Smooth muscle cell (in vitro differentiated cells): ENCODE results near the gene SALL2. TPM values are rescaled to one million over a fixed set of nuclear protein-coding genes. Genes with fewer than 3 reads are reported as not detected.

Experiments used
- DNase-seq: peaks from one replicate; lab custom pipeline; 2025; ENCODE audit not compliant: unreplicated experiment; lab: John Stamatoyannopoulos, UW
- H2AFZ ChIP-seq: fragments of 200-600 bp; sonication (generic); 2 replicates; pipeline ENCODE4 v1.6.0; 2016; ENCODE audit warnings: antibody characterized with exemption, low read depth, mild to moderate bottlenecking
- H3F3A ChIP-seq: fragments of 200-600 bp; sonication (generic); 2 replicates; pipeline ENCODE4 v1.6.0; 2017; ENCODE audit warnings: antibody characterized with exemption, low read depth
- H3K27ac ChIP-seq: fragments of 200-600 bp; sonication (generic); 2 replicates; pipeline ENCODE4 v1.5.1; 2016; ENCODE audit warnings: low read depth, mild to moderate bottlenecking
- H3K27me3 ChIP-seq: fragments of 200-600 bp; sonication (generic); 2 replicates; pipeline ENCODE4 v1.6.1; 2016; ENCODE audit warnings: low read depth, mild to moderate bottlenecking
- H3K36me3 ChIP-seq: fragments of 200-600 bp; sonication (generic); 2 replicates; pipeline ENCODE4 v1.5.1; 2016; ENCODE audit warnings: low read depth
- H3K4me1 ChIP-seq: fragments of 200-600 bp; sonication (generic); 2 replicates; pipeline ENCODE4 v1.5.1; 2016; ENCODE audit warnings: low read depth
- H3K4me2 ChIP-seq: fragments of 200-600 bp; sonication (generic); 2 replicates; pipeline ENCODE4 v1.6.0; 2016; ENCODE audit warnings: mild to moderate bottlenecking
- H3K4me3 ChIP-seq: fragments of 200-600 bp; sonication (generic); 2 replicates; pipeline ENCODE4 v1.5.1; 2016; ENCODE audit warnings: mild to moderate bottlenecking
- H3K79me2 ChIP-seq: fragments of 200-600 bp; sonication (generic); 2 replicates; pipeline ENCODE4 v1.6.0; 2016; ENCODE audit warnings: low read depth, mild to moderate bottlenecking
- H3K9ac ChIP-seq: fragments of 200-600 bp; sonication (generic); 2 replicates; pipeline ENCODE4 v1.6.0; 2016; ENCODE audit warnings: low read depth
- H3K9me3 ChIP-seq: fragments of 200-600 bp; sonication (generic); replicated peaks from 2 replicates; pipeline ENCODE4 v1.5.1; 2016; ENCODE audit warnings: low read depth
- H4K20me1 ChIP-seq: fragments of 200-600 bp; sonication (generic); 2 replicates; pipeline ENCODE4 v1.6.0; 2016; ENCODE audit warnings: low read depth
- WGBS: methylation state at CpG from one replicate; pipeline ENCODE4 v1.1.7; 2016; ENCODE audit warnings: low lambda C conversion rate; 5-methylcytosine and 5-hydroxymethylcytosine counted together
- polyA plus RNA-seq: library from polyadenylated mRNA; unstranded; fragments of >200 nt; fragmentation: Nextera tagmentation; extraction: Ambion mirVana; gene quantifications from 2 replicates; pipeline ENCODE4 v1.2.1, GENCODE V29; 2016
- total RNA-seq: library from RNA; depleted of rRNA; stranded (reverse); fragments of >200 nt; gene quantifications from 2 replicates; pipeline ENCODE4 v1.2.3, GENCODE V29; 2014
- TF ChIP-seq, protein P1 (sequence below): fragments of 200-600 bp; sonication (generic); IDR thresholded peaks from 2 replicates; pipeline ENCODE4 v1.5.1; 2017; ENCODE audit warnings: borderline replicate concordance, mild to moderate bottlenecking, antibody characterized with exemption; ENCODE audit not compliant: insufficient read depth, poor library complexity, severe bottlenecking

SALL2 gene
- 4.5 and 5.9 TPM in 2 replicates for total RNA-seq
- 4.5 and 6.7 TPM in 2 replicates for polyA plus RNA-seq

DNA sequence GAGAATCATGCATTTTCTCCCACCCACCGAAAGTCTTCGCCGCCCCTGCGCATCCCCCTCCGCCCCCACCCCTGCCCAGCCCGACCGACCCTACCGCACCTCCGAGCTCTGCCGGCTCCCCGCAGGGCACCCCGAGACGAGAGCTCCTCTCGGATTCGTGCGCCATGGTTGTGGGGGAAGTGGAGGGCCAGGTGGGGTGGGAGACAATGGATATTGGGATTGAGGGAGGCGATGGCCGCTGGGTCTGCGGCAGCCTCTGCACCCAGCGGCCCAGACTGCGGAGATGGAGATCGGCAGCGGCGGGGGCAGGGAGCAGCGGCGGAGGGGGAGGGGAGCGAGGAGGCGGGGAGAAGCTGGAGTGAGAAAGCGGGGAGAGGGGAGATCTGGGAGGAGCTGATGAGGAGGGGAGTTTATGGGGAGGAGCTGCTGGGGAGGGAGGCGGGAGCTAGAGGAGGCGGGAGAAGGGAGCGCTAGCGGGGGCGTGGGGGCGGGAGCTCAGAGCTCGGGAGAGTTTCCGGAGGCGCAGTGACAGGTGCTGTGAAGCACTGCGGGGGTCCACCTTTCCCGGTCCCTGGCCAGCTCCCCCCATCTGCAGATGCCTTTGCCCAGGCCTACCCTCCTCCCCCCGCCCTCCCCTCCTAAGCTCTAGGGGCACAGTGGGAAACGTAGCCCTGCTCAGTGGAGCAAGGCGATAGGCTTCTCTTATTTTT is at the start of gene SALL2:
Gene SALL2 (minus strand): TSS at position 385 of the 710 bp plus-strand sequence. CDS start 219 bp downstream, at position 166.
- no peaks in the 10 kb centered on the region for H3K36me3 ChIP-seq
- H3F3A ChIP-seq, result no peaks in the 10 kb centered on the region
- peak within 1 kb of the TSS; percentile 54 for H3K9ac ChIP-seq
- peak within 1 kb of the TSS; percentile 96 for H2AFZ ChIP-seq
- no peaks in the 10 kb centered on the region for H3K9me3 ChIP-seq
- no peaks in the 10 kb centered on the region for H3K79me2 ChIP-seq
- H3K27ac ChIP-seq, result no peak within 1 kb of the TSS
- H3K4me2 ChIP-seq, result peak within 1 kb of the TSS; percentile 98
- peak within 1 kb of the TSS; percentile 96 for H3K4me3 ChIP-seq
- TF ChIP-seq, protein P1, sequence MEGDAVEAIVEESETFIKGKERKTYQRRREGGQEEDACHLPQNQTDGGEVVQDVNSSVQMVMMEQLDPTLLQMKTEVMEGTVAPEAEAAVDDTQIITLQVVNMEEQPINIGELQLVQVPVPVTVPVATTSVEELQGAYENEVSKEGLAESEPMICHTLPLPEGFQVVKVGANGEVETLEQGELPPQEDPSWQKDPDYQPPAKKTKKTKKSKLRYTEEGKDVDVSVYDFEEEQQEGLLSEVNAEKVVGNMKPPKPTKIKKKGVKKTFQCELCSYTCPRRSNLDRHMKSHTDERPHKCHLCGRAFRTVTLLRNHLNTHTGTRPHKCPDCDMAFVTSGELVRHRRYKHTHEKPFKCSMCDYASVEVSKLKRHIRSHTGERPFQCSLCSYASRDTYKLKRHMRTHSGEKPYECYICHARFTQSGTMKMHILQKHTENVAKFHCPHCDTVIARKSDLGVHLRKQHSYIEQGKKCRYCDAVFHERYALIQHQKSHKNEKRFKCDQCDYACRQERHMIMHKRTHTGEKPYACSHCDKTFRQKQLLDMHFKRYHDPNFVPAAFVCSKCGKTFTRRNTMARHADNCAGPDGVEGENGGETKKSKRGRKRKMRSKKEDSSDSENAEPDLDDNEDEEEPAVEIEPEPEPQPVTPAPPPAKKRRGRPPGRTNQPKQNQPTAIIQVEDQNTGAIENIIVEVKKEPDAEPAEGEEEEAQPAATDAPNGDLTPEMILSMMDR, result no peak
- 0% methylated on average over 14 of the region's 43 CpGs for WGBS
- DNase-seq, result peak; percentile 29
- no peaks in the 10 kb centered on the region for H3K27me3 ChIP-seq
- peaks cover 29% of the 10 kb centered on the region for H3K4me1 ChIP-seq
- H4K20me1 ChIP-seq, result no peaks in the 10 kb centered on the region

DNA sequence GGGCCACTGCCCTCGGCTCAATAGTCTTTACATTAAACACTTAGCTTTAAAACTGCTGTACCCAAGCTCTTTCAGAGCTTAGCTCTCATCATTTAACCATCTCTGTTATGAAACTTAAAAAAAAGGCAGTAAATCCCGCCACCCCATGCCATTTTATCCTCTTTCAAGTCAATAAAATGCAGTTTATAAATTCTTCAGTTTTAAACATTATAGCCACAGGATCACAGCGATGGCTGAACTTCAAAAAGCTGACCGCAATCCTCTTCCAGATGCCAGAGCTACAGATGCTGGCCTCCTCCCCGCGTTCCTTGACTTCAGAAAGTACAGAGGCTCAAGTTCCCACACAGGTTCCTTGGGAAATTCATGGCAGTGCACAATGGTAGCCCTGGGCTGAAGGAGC is 49.5 kb upstream of the SALL2 start:
- H4K20me1 ChIP-seq, result no peaks in the 10 kb centered on the region
- no peaks in the 10 kb centered on the region for H3K27me3 ChIP-seq
- no peak overlapping the region for H2AFZ ChIP-seq
- no peak overlapping the region for H3K4me3 ChIP-seq
- WGBS, result 78% methylated on average over 6 of the region's 6 CpGs
- H3K36me3 ChIP-seq, result no peaks in the 10 kb centered on the region
- no peaks in the 10 kb centered on the region for H3K4me1 ChIP-seq
- no peak overlapping the region for H3K9ac ChIP-seq
- no peaks in the 10 kb centered on the region for H3K79me2 ChIP-seq
- no peaks in the 10 kb centered on the region for H3F3A ChIP-seq
- no peak for DNase-seq
- no peaks in the 10 kb centered on the region for H3K9me3 ChIP-seq
- TF ChIP-seq, protein P1, result no peak
- no peak overlapping the region for H3K4me2 ChIP-seq
- H3K27ac ChIP-seq, result no peak overlapping the region

DNA sequence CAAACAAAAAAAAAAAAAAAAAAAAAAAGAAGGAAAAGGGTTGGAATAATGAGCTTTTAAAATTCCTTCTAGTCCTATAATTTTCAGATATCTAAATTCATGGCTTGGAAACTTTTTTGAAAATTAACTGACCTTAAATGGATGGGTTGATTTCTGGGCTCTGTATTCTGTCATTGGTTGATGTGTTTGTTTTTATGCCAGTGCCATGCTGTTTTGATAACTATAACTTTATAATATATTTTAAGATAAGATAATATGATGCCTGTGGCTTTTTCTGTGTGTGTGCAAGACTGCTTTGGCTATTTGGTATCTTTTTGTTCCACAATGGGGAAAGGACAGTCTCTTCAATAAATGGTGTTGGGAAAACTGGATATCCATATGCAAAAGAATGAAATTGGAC is 46.5 kb upstream of the SALL2 start:
- H3K36me3 ChIP-seq, result no peaks in the 10 kb centered on the region
- no peak overlapping the region for H2AFZ ChIP-seq
- no peak overlapping the region for H3K27ac ChIP-seq
- no peak for DNase-seq
- TF ChIP-seq, protein P1, result no peak
- H3F3A ChIP-seq, result no peaks in the 10 kb centered on the region
- H3K4me1 ChIP-seq, result no peaks in the 10 kb centered on the region
- H3K27me3 ChIP-seq, result no peaks in the 10 kb centered on the region
- H3K4me3 ChIP-seq, result no peak overlapping the region
- H3K79me2 ChIP-seq, result no peaks in the 10 kb centered on the region
- no peak overlapping the region for H3K9ac ChIP-seq
- H3K9me3 ChIP-seq, result no peaks in the 10 kb centered on the region
- no peaks in the 10 kb centered on the region for H4K20me1 ChIP-seq
- no peak overlapping the region for H3K4me2 ChIP-seq

DNA sequence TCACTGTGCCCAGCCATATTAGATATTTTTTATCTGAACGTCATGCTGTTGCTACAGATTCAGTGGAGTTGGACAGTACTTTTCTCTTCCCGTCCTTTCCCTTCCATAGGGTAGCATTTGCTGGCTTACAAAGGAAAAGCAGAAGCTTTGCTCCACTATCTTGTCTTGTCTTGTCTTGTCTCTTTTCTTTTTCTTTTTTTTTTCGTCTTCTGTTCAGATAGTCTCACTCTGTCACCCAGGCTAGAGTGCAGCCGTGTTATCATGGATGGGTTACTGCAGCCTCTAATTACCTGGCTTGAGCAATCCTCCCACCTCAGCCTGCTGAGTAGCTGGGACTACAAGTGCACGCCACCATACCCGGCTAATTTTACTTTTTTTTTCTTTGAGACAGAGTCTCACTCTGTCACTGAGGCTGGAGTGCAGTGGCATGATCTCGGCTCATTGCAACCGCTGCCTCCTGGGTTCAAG is 32.6 kb upstream of the SALL2 start:
- WGBS, result 81% methylated on average over 8 of the region's 8 CpGs

More for the DNA sequence above, 32.6 kb upstream of the SALL2 start:
- Histone ChIP-seq H3K4me3 (no peak overlapping the region), H3K27ac (no peak overlapping the region), H3K27me3 (no peaks in the 10 kb centered on the region), H3K79me2 (no peaks in the 10 kb centered on the region), H3K36me3 (no peaks in the 10 kb centered on the region), H4K20me1 (no peaks in the 10 kb centered on the region), H3K4me1 (no peaks in the 10 kb centered on the region), H3F3A (no peaks in the 10 kb centered on the region), H3K9ac (no peak overlapping the region), H3K9me3 (no peaks in the 10 kb centered on the region), H3K4me2 (no peak overlapping the region), H2AFZ (no peak overlapping the region)
- TF ChIP-seq, protein P1, result no peak
- DNase-seq, result no peak
